ENCODE results near the gene ERBB2. TPM values are rescaled to one million over a fixed set of nuclear protein-coding genes. Genes with fewer than 3 reads are reported as not detected.
"Not testable (repeated sequence)": the region's sequence is repeated elsewhere in the genome, so short reads cannot be mapped to it uniquely, and the experiment has no call there.

Gene ERBB2
- total RNA-seq, 1 donor from 2014 or later: 7.1 TPM

DNA sequence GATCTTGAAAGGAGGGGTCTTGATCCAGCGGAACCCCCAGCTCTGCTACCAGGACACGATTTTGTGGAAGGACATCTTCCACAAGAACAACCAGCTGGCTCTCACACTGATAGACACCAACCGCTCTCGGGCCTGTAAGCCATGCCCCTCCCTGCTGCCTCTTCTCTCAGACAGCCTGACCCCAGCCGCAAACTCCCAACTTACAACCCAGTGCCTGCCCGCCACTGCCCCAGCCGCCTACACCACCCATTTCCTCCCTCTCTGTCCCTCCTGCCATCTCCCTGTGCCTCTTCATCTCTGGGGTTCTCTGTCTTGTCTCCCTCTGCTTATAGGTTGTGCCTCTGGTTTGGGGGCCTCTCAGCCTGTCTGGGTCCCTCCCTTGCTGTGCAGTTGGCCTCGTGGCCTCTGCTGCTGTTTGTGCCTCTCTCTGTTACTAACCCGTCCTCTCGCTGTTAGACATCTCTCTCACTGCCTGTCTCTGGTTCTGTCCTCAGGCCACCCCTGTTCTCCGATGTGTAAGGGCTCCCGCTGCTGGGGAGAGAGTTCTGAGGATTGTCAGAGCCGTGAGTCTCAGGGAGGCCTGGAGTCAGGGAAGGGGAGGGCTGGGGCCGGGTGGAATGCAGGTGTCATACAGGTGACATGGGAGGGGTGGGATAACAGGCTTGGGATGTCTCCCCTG, 9.6 kb downstream of the ERBB2 start:
- DNase-seq: no peak
- TF ChIP-seq, protein P1, sequence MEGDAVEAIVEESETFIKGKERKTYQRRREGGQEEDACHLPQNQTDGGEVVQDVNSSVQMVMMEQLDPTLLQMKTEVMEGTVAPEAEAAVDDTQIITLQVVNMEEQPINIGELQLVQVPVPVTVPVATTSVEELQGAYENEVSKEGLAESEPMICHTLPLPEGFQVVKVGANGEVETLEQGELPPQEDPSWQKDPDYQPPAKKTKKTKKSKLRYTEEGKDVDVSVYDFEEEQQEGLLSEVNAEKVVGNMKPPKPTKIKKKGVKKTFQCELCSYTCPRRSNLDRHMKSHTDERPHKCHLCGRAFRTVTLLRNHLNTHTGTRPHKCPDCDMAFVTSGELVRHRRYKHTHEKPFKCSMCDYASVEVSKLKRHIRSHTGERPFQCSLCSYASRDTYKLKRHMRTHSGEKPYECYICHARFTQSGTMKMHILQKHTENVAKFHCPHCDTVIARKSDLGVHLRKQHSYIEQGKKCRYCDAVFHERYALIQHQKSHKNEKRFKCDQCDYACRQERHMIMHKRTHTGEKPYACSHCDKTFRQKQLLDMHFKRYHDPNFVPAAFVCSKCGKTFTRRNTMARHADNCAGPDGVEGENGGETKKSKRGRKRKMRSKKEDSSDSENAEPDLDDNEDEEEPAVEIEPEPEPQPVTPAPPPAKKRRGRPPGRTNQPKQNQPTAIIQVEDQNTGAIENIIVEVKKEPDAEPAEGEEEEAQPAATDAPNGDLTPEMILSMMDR (IDR thresholded peaks at IDR 0.05): no peak
- POLR2A ChIA-PET: no interaction called here
- H3K27me3 Mint-ChIP-seq: no peaks in the 10 kb centered on the region
- CTCF ChIA-PET: interaction anchor here (0.5 kb wide), 1 partner anchor 253 kb away, joined by 3 read pairs; no protein-coding TSS in a partner anchor
- H3K27ac Mint-ChIP-seq: no peak overlapping the region
- intact Hi-C loops (cut with micrococcal nuclease): no loop called here
- no peak for ATAC-seq (ENCODE audit: low read depth)
- H3K4me1 Mint-ChIP-seq: peaks cover 13% of the 10 kb centered on the region
- no peak overlapping the region for H3K4me3 Mint-ChIP-seq
- no peaks in the 10 kb centered on the region for H3K36me3 Mint-ChIP-seq (ENCODE audit: low read depth)
- no peaks in the 10 kb centered on the region for H3K9me3 Mint-ChIP-seq

DNA sequence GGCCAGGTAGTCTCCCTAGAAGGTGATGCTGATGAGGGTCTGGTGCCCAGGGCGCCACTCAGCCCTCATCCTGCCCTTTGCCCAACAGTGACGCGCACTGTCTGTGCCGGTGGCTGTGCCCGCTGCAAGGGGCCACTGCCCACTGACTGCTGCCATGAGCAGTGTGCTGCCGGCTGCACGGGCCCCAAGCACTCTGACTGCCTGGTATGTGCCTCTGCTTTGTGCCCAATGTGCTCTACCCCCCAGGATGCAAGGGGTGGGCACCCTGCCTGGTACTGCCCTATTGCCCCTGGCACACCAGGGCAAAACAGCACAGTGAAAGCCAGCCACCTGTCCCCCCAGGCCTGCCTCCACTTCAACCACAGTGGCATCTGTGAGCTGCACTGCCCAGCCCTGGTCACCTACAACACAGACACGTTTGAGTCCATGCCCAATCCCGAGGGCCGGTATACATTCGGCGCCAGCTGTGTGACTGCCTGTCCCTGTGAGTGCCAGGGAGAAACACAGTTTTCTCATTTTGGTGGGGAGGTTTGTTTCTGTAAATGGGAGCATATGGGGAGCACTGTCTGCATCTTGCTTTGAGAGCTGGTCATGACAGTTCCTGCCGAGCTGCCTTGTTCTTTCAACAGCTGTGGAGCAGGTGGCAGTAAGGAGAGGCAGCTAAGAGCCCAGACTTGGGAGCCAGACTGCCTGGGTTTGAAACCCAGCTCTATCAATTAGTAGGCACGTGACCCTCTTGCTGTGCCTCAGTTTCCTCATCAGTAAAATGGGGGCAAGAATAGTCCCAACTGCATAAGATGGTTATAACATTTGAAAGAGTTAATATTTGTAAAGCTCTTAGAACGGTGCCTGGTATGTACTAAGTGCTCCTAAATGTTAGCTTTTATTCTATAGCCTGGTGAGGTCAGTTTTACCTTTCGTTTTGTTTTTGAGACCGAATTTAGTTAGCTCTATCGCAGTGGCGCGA, 10.4 kb downstream of the ERBB2 start:
- Mint-ChIP-seq H3K9me3 (no peaks in the 10 kb centered on the region), H3K27me3 (no peaks in the 10 kb centered on the region), H3K4me1 (peaks cover 13% of the 10 kb centered on the region), H3K4me3 (no peak overlapping the region), H3K27ac (no peak overlapping the region), H3K36me3 (ENCODE audit: low read depth) (no peaks in the 10 kb centered on the region)
- intact Hi-C loops (cut with micrococcal nuclease): no loop called here
- DNase-seq (no peak), ATAC-seq (ENCODE audit: low read depth) (no peak)
- ChIA-PET CTCF (no interaction called here), POLR2A (no interaction called here)
- TF ChIP-seq, protein P1 (IDR thresholded peaks at IDR 0.05): no peak

DNA sequence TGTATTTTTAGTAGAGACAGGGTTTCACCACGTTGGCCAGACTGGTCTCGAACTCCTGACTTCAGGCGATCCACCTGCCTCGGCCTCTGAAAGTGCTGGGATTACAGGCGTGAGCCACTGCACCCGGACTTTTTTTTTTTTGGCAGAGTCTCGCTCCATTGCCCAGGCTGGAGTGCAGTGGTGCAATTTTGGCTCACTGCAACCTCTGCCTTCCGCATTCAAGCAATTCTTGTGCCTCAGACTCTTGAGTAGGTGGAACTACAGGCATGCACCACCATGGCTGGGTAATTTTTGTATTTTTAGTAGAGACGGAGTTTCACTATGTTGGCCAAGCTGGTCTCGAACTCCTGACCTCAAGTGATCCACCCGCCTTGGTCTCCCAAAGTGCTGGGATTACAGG, 11.2 kb downstream of the ERBB2 start:
- H3K9me3 Mint-ChIP-seq; H3K4me3 Mint-ChIP-seq; intact Hi-C loops (cut with micrococcal nuclease); ATAC-seq (ENCODE audit: low read depth); H3K27me3 Mint-ChIP-seq; H3K27ac Mint-ChIP-seq; H3K36me3 Mint-ChIP-seq (ENCODE audit: low read depth); DNase-seq; POLR2A ChIA-PET; CTCF ChIA-PET: not testable (repeated sequence)
- H3K4me1 Mint-ChIP-seq: peaks cover 13% of the 10 kb centered on the region

DNA sequence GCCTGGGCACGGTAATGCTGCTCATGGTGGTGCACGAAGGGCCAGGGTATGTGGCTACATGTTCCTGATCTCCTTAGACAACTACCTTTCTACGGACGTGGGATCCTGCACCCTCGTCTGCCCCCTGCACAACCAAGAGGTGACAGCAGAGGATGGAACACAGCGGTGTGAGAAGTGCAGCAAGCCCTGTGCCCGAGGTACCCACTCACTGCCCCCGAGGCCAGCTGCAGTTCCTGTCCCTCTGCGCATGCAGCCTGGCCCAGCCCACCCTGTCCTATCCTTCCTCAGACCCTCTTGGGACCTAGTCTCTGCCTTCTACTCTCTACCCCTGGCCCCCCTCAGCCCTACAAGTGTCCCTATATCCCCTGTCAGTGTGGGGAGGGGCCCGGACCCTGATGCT, 12.0 kb downstream of the ERBB2 start:
- H3K4me3 Mint-ChIP-seq: no peak overlapping the region
- CTCF ChIA-PET: no interaction called here
- intact Hi-C loops (cut with micrococcal nuclease): no loop called here
- H3K27me3 Mint-ChIP-seq: no peaks in the 10 kb centered on the region
- H3K36me3 Mint-ChIP-seq (ENCODE audit: low read depth): no peaks in the 10 kb centered on the region
- POLR2A ChIA-PET: no interaction called here
- TF ChIP-seq, protein P1 (IDR thresholded peaks at IDR 0.05): no peak
- no peak for ATAC-seq (ENCODE audit: low read depth)
- no peak overlapping the region for H3K27ac Mint-ChIP-seq
- DNase-seq: no peak
- no peaks in the 10 kb centered on the region for H3K9me3 Mint-ChIP-seq
- H3K4me1 Mint-ChIP-seq: peaks cover 10% of the 10 kb centered on the region

DNA sequence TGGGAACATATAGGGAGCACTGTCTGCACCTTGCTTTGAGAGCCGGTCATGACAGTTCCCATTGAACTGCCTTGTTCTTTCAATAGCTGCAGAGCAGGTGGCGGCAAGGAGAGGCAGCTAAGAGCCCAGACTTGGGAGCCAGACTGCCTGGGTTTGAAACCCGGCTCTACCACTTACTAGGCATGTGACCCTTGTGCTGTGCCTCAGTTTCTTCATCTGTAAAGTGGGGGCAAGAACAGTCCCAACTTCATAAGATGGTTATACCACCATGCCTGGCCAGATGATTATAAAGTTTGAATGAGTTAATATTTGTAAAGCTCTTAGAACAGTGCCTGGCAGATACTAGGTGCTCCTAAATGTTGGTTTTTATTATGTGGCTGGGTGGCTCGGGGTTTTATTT, 14.4 kb downstream of the ERBB2 start:
- no peak overlapping the region for H3K4me3 Mint-ChIP-seq
- POLR2A ChIA-PET: interaction anchor here (0.7 kb wide), 2 partner anchors 10 to 34 kb away, joined by 3 read pairs; no protein-coding TSS in a partner anchor
- ATAC-seq (ENCODE audit: low read depth): no peak
- no peaks in the 10 kb centered on the region for H3K27me3 Mint-ChIP-seq
- H3K36me3 Mint-ChIP-seq (ENCODE audit: low read depth): no peaks in the 10 kb centered on the region
- H3K27ac Mint-ChIP-seq: no peak overlapping the region
- intact Hi-C loops (cut with micrococcal nuclease): no loop called here
- no peaks in the 10 kb centered on the region for H3K9me3 Mint-ChIP-seq
- CTCF ChIA-PET: no interaction called here
- peaks cover 5% of the 10 kb centered on the region for H3K4me1 Mint-ChIP-seq
- no peak for DNase-seq
- TF ChIP-seq, protein P1 (IDR thresholded peaks at IDR 0.05): no peak
